ENCODE results near the gene PLEKHG3.

PLEKHG3 gene

GRCh38 chr14:64708148-64709004, 4.2 kb downstream of the PLEKHG3 start:
- DNase-seq (ENCODE audit: extremely low read depth, low read depth), result no peak
- TF ChIP-seq CTCF (IDR thresholded peaks at IDR 0.05; ENCODE audit: low read depth, low read length), result no peak

- no peak for TF ChIP-seq CTCF (IDR thresholded peaks at IDR 0.05; ENCODE audit: low read depth, low read length)
- no peak for DNase-seq (ENCODE audit: extremely low read depth, low read depth)
Measured at GRCh38 chr14:64709126-64709525, 4.9 kb downstream of the PLEKHG3 start.

GRCh38 chr14:64711039-64711438, 6.8 kb downstream of the PLEKHG3 start:
- DNase-seq (ENCODE audit: extremely low read depth, low read depth), result no peak
- no peak for TF ChIP-seq CTCF (IDR thresholded peaks at IDR 0.05; ENCODE audit: low read depth, low read length)

GRCh38 chr14:64713677-64714076, 9.5 kb downstream of the PLEKHG3 start:
- DNase-seq (ENCODE audit: extremely low read depth, low read depth), result no peak
- no peak for TF ChIP-seq CTCF (IDR thresholded peaks at IDR 0.05; ENCODE audit: low read depth, low read length)

GRCh38 chr14:64714432-64715025, 10.3 kb downstream of the PLEKHG3 start:
- TF ChIP-seq CTCF (IDR thresholded peaks at IDR 0.05; ENCODE audit: low read depth, low read length), result no peak
- no peak for DNase-seq (ENCODE audit: extremely low read depth, low read depth)

- DNase-seq (ENCODE audit: extremely low read depth, low read depth), result no peak
- no peak for TF ChIP-seq CTCF (IDR thresholded peaks at IDR 0.05; ENCODE audit: low read depth, low read length)
Measured at GRCh38 chr14:64715146-64715627, 11.0 kb downstream of the PLEKHG3 start.
